GM13977 (cell line): Measurements from ENCODE around the gene CDH8.

Experiments used
- DNase-seq: peaks from one replicate; pipeline ENCODE4 v3.0.0; 2012; ENCODE audit warnings: low spot score
- CTCF ChIP-seq: IDR thresholded peaks from 2 replicates; pipeline ENCODE4 v1.5.1; 2012; ENCODE audit warnings: mild to moderate bottlenecking, control low read depth; ENCODE audit not compliant: insufficient read depth; ENCODE audit errors: extremely low read depth, missing control alignments
- in situ Hi-C: fragments of 300-500 bp; cut with MboI; formaldehyde crosslinking; loops from one replicate; pipeline ENCODE4 v1.12.0; 2022; ENCODE audit warnings: low sequenced_read_pairs, low pct_unique_long_range_greater_than_20kb, mixed read lengths, inconsistent platforms; ENCODE audit not compliant: unreplicated experiment

The CDH8 gene

DNA sequence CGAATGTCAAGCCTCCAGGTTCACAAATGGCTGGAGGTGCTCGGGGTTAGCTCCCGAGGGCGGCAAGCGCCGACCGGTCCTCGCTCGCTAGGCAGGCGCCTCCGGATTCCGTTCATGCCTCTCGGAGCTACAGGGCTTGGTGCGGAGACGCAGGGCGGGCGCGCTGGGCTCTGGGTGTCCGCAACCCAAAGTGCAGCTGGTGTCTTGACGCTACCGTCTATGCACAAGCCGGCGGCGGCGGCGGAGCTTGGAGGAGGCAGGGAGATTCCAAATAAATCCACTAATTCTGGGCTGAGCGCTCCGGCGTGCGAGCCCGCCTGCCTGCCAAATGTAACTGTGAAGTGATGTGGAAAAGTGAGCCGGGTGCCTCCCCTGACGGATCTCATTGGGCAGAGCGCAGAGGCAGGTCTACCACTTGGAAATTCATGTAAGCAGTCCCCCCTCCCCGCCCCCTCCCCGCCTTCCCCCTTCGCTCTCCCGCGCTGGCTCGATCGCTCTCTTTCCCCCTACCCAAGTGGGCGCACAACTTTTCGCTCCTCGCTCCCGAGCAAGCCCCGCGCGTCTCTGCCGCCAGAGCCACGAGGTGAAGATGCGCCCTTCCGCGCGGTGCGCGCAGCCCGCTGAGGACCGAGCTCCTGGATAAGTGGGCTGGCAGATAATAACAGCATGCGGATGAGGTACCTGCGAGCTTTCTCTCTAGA, at the start of gene CDH8:
TSS of gene CDH8 (minus strand) at position 338 of the 701 bp plus-strand sequence. CDS start 15,035 bp downstream, outside the sequence.
- TF ChIP-seq CTCF, result no peak
- no peak for DNase-seq
- in situ Hi-C loops, result no loop called here

DNA sequence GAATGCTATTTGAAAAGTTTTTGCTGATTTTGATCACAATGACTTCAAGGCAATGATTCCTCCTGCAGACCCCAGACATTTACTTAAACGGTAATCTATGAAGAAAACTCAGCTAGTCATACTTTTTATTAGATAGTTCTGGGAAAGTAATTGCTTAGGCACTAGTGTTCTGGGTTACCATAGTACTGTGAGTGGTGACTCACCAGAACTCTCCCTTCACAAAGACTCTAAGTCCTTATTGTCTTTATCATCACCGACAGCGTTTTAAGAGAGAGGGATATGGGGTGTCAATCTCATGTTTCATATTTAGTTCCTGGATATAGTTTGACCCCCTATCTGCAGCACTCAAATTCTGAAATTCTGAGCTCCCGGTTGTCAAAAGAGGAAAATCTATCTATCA, 43.0 kb upstream of the CDH8 start:
- DNase-seq, result no peak
- in situ Hi-C loops, result no loop called here
- TF ChIP-seq CTCF, result no peak

DNA sequence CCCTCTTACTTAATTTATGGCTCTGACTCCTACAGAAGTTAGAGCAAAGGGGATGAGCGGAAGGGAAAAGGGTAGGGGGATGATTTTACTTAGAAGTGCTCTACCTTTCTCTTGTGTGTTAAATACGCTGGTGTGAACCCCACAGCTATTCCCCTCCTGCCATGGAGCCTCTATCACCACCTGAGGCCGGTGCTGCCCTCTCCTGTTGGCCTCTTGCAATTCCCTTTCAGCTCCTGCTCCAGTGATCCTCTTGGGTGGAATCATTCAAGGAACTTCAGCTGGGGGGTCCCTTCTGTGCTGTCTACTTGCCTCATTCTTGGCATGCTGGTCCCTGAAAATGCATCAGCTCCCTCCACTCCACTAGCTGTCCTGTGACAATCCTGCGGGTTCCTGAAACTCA, 41.8 kb upstream of the CDH8 start:
- in situ Hi-C loops, result no loop called here
- TF ChIP-seq CTCF, result peak; percentile 37
- DNase-seq, result no peak

- in situ Hi-C loops, result no loop called here
- no peak for DNase-seq
- TF ChIP-seq CTCF, result no peak
Measured at GRCh38 chr16:62076886-62077285, 40.6 kb upstream of the CDH8 start.

DNA sequence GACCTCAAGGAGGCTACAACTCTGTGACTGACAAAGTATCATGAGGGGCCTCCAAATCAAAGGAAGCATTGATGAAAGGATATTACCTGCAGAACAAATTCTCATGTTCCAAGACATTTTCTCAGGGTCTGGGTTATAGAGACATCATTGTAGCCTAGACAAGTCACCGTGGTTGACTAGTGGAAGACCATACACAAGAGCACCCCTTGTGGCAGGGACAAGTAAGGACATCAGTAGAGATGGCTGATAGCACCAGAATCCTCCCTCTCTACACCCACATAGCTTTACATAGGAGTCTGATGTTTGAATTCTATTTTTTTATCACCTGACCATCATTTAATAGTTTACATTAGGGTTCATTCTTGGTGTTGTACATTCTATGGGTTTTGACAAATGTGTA, 32.5 kb upstream of the CDH8 start:
- DNase-seq, result no peak
- in situ Hi-C loops, result no loop called here

DNA sequence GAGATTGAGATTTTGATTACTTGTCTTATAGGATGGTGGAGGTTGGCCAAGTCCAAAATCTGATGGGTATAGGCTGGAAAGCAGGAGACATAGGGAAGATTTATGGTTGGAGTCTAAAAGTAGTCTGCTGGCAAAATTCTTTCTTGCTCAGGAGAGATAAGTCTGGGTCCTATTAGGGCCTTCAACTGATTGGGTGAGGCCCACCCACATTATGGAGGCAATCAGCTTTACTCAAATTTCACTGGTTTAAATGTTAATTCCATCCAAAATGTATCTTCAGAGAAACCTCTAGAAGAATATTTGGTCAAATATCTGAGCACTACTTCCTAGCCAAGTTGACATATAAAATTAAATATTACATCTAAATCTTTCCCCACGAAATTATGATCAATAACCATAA, 31.7 kb upstream of the CDH8 start:
- in situ Hi-C loops, result no loop called here

More for the DNA sequence above, 32.5 kb upstream of the CDH8 start:
- peak; percentile 33 for TF ChIP-seq CTCF

More for the DNA sequence above, 31.7 kb upstream of the CDH8 start:
- no peak for DNase-seq
- TF ChIP-seq CTCF, result no peak
